Epithelial cell of proximal tubule (primary cell): ENCODE results near the gene RDH11. TPM values are rescaled to one million over a fixed set of nuclear protein-coding genes. Genes with fewer than 3 reads are reported as not detected.

ENCODE experiments used
- DNase-seq: peaks from one replicate; pipeline ENCODE4 v3.0.0-alpha.2; 2011; ENCODE audit warnings: low read depth
- H3K4me3 ChIP-seq: 2 replicates; pipeline ENCODE4 v1.5.1; 2011; ENCODE audit warnings: low read depth, mild to moderate bottlenecking, low read length
- CTCF ChIP-seq: conservative IDR thresholded peaks from 2 replicates; pipeline ENCODE4 v1.5.1; 2012; ENCODE audit warnings: low read depth, mild to moderate bottlenecking, low read length
- total RNA-seq: library from RNA; depleted of rRNA; stranded (reverse); fragments of >200 nt; gene quantifications from 2 replicates; pipeline ENCODE4 v1.2.3, GENCODE V29; 2015

The RDH11 gene
- total RNA-seq, 1 donor from 2014 or later = 76.0 TPM

- no peak overlapping the region for H3K4me3 ChIP-seq
- TF ChIP-seq CTCF = no peak
- no peak for DNase-seq
Measured at GRCh38 chr14:67733616-67734015, 38.1 kb upstream of the RDH11 start.

GRCh38 chr14:67729072-67729885 is 33.7 kb upstream of the RDH11 start:
- no peak overlapping the region for H3K4me3 ChIP-seq
- TF ChIP-seq CTCF = no peak
- DNase-seq = no peak

GRCh38 chr14:67728258-67728657 is 32.7 kb upstream of the RDH11 start:
- DNase-seq = no peak
- no peak for TF ChIP-seq CTCF
- H3K4me3 ChIP-seq = no peak overlapping the region

GRCh38 chr14:67727361-67727760 is 31.8 kb upstream of the RDH11 start:
- no peak for DNase-seq
- H3K4me3 ChIP-seq = no peak overlapping the region

GRCh38 chr14:67725171-67725570 is 29.6 kb upstream of the RDH11 start:
- DNase-seq = no peak
- no peak for TF ChIP-seq CTCF
- H3K4me3 ChIP-seq = no peak overlapping the region

More at GRCh38 chr14:67727361-67727760, 31.8 kb upstream of the RDH11 start:
- no peak for TF ChIP-seq CTCF

GRCh38 chr14:67722293-67722692 is 26.7 kb upstream of the RDH11 start:
- no peak for DNase-seq
- TF ChIP-seq CTCF = no peak
- H3K4me3 ChIP-seq = no peak overlapping the region

GRCh38 chr14:67721875-67722274 is 26.3 kb upstream of the RDH11 start:
- TF ChIP-seq CTCF = no peak
- DNase-seq = no peak
- H3K4me3 ChIP-seq = no peak overlapping the region
